Heart right ventricle (tissue), 16 donors: ENCODE results near the gene WDFY4. TPM values are rescaled to one million over a fixed set of nuclear protein-coding genes. Genes with fewer than 3 reads are reported as not detected.

Experiments used
- ATAC-seq, 8 donors: fragments of 200-7000 bp; cut with Tn5 transposase; one replicate each; pipeline ENCODE4 v1.9.1; 2020; ENCODE audit warnings: mild to moderate bottlenecking in 8 of 8, moderate library complexity in 8 of 8, moderate number of reproducible peaks in 1 of 8
- DNase-seq, 2 donors: peaks; one replicate each; pipeline ENCODE4 v3.0.0-alpha.2; 2020
- H3K27ac ChIP-seq, 10 donors: fragments of 200-600 bp; sonication (generic) in 2 of 10; one replicate each; pipeline versions ENCODE4 v1.5.0 to v1.8.0; 2020 to 2022; ENCODE audit warnings: mild to moderate bottlenecking in 3 of 10
- H3K27me3 ChIP-seq, 7 donors: fragments of 200-600 bp; one replicate each; pipeline ENCODE4 v1.8.0; 2021 to 2022; ENCODE audit warnings: mild to moderate bottlenecking in 2 of 7
- H3K36me3 ChIP-seq, 9 donors: fragments of 200-600 bp; sonication (generic) in 1 of 9; one replicate each; pipeline versions ENCODE4 v1.5.0 to v1.8.0; 2020 to 2022; ENCODE audit warnings: mild to moderate bottlenecking in 2 of 9
- H3K4me1 ChIP-seq, 9 donors: fragments of 200-600 bp; sonication (generic) in 1 of 9; one replicate each; pipeline versions ENCODE4 v1.5.0 to v1.8.0; 2020 to 2022; ENCODE audit warnings: mild to moderate bottlenecking in 4 of 9
- H3K4me3 ChIP-seq, 10 donors: fragments of 200-600 bp; sonication (generic) in 2 of 10; one replicate each; pipeline versions ENCODE4 v1.5.0 to v1.8.0; 2020 to 2022; ENCODE audit warnings: mild to moderate bottlenecking in 7 of 10, moderate library complexity in 2 of 10
- H3K9me3 ChIP-seq, 11 donors: fragments of 200-600 bp in 10 of 11; sonication (generic) in 2 of 11; one replicate each; pipeline versions ENCODE4 v1.5.0 to v1.8.0; 2013 to 2022; ENCODE audit warnings: mild to moderate bottlenecking in 2 of 11, control low read depth in 1 of 11, moderate library complexity in 1 of 11
- WGBS, 2 donors: extraction: QIAGEN DNeasy Blood & Tissue Kit; methylation state at CpG; one replicate each; pipeline ENCODE4 v1.1.7; 2013; ENCODE audit warnings: inconsistent platforms in 1 of 2; 5-methylcytosine and 5-hydroxymethylcytosine counted together
- intact Hi-C, 10 donors: fragments of 100-400 bp; cut with DNase I; formaldehyde crosslinking; loops; one replicate each; pipeline versions ENCODE4 v1.11.1 to v1.14.2; 2022
- polyA plus RNA-seq, 2 donors: library from polyadenylated mRNA; stranded (reverse); fragments of 200-250 nt; gene quantifications; one replicate each; pipeline ENCODE4 v1.2.3, GENCODE V29; 2013
- total RNA-seq, 10 donors: library from RNA; stranded (reverse); fragmentation: NEBNext Ultra II Directional in 3 of 10; extraction: Animal tissue kit (Norgen Biotek cat#: 25700) in 3 of 10; gene quantifications; one replicate each; pipeline versions ENCODE4 v1.2.1 to v1.2.4, GENCODE V29; 2021 to 2023
- TF ChIP-seq, protein P1 (sequence below), 9 donors: fragments of 200-600 bp; sonication (generic) in 2 of 9; IDR thresholded peaks; one replicate each; pipeline versions ENCODE4 v1.5.0 to v1.8.0; 2021 to 2022; ENCODE audit warnings: antibody characterized with exemption in 9 of 9, mild to moderate bottlenecking in 5 of 9, moderate library complexity in 1 of 9
- donor health status: Arrhythmogenic right ventricular cardiomyopathy.
- donor health status: ischemic (EF 13 %, LVEDD 7.1; RV severe dilation, severe dysfunction).
- donor health status: healthy with polysubstance abuse.
- donor health status: DM: no; HTN: yes; CAD: no.
- donor health status: DM: no; HTN: no; CAD: no.
- donor health status: ischemic (EF 25% LVEDD 6.9; RV normal size, moderate dysfunction).
- donor health status: ischemic (EF 25% LVEDD 5.7; RV mildly dilated, moderate dysfunction).
- donor health status: healthy.
- donor health status: DM: yes; HTN: yes; CAD: no.
- donor health status: Ischemic cardiomyopathy.
- donor health status: ischemic (EF 35%, LVEDD 5.7; RV mildly dilated, moderate dysfunction).
- donor health status: nonischemic (EF 11% LVEDD 7.7; RV severe dilation, severe dysfunction).
- donor health status: DM: yes; HTN: yes; CAD: no.
- donor health status: PGD.
- donor health status: ischemic (EF 29% LVEDD 5.4; RV normal size, mild dysfunction).
- donor health status: nonischemic (EF 23%, LVEDD 6.1; RV moderate dilation, normal function).

WDFY4 gene
- total and polyA plus RNA-seq, 12 donors = 0.59 to 7.4 (median 0.92) TPM

GRCh38 chr10:48856855-48857254 lies 172.2 kb downstream of the WDFY4 start:
- Histone ChIP-seq H3K9me3 (peaks cover 0 to 16% (median 7%) of the 10 kb centered on the region in 11 donors), H3K4me1 (no peaks in the 10 kb centered on the region), H3K36me3 (no peaks in the 10 kb centered on the region), H3K27me3 (no peaks in the 10 kb centered on the region), H3K27ac (no peak overlapping the region), H3K4me3 (no peak overlapping the region)
- ATAC-seq (no peak), DNase-seq (no peak)
- intact Hi-C loops = no loop called here
- TF ChIP-seq, protein P1, sequence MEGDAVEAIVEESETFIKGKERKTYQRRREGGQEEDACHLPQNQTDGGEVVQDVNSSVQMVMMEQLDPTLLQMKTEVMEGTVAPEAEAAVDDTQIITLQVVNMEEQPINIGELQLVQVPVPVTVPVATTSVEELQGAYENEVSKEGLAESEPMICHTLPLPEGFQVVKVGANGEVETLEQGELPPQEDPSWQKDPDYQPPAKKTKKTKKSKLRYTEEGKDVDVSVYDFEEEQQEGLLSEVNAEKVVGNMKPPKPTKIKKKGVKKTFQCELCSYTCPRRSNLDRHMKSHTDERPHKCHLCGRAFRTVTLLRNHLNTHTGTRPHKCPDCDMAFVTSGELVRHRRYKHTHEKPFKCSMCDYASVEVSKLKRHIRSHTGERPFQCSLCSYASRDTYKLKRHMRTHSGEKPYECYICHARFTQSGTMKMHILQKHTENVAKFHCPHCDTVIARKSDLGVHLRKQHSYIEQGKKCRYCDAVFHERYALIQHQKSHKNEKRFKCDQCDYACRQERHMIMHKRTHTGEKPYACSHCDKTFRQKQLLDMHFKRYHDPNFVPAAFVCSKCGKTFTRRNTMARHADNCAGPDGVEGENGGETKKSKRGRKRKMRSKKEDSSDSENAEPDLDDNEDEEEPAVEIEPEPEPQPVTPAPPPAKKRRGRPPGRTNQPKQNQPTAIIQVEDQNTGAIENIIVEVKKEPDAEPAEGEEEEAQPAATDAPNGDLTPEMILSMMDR (IDR thresholded peaks at IDR 0.05) = no peak

GRCh38 chr10:48872234-48872633 lies 187.6 kb downstream of the WDFY4 start:
- Histone ChIP-seq H3K4me3 (no peak overlapping the region), H3K36me3 (peaks cover 0 to 3% (median 0%) of the 10 kb centered on the region in 9 donors), H3K27me3 (no peaks in the 10 kb centered on the region), H3K9me3 (no peaks in the 10 kb centered on the region), H3K4me1 (no peaks in the 10 kb centered on the region), H3K27ac (no peak overlapping the region)
- TF ChIP-seq, protein P1 (IDR thresholded peaks at IDR 0.05) = no peak
- intact Hi-C loops = no loop called here
- 79 to 85% methylated on average over 1 of the region's 1 CpG for WGBS, 2 donors
- DNase-seq (no peak), ATAC-seq (no peak)

GRCh38 chr10:48878091-48878490 lies 193.4 kb downstream of the WDFY4 start:
- Histone ChIP-seq H3K27ac (no peak overlapping the region), H3K9me3 (no peaks in the 10 kb centered on the region), H3K27me3 (peaks cover 0 to 3% (median 0%) of the 10 kb centered on the region in 7 donors), H3K36me3 (peaks cover 0 to 7% (median 0%) of the 10 kb centered on the region in 9 donors), H3K4me3 (no peak overlapping the region), H3K4me1 (no peaks in the 10 kb centered on the region)
- DNase-seq (no peak), ATAC-seq (no peak)
- intact Hi-C loops = no loop called here
- 89% methylated on average over 3 of the region's 3 CpGs for WGBS, 2 donors
- TF ChIP-seq, protein P1 (IDR thresholded peaks at IDR 0.05) = no peak

DNA sequence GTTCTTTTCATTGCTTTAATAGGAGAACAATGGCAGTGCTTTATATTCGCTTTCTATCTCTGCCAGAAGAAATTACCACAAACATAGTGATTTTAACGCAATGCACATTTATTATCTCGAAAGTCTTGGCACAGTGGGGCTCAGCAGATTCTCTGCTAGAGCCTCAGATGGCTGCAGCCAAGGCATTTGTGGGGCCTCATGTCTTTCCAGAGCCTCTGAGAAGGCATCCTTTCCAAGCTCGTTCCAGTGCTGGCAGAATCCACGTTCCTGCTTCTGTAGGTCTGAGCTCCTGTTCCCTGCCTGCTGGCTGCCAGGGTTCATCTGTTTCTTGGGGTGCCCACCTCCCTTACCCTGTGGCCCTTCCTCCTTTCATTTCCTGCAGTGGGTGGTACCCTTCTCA lies 194.8 kb downstream of the WDFY4 start:
- H3K4me1 ChIP-seq = no peaks in the 10 kb centered on the region
- no peak overlapping the region for H3K27ac ChIP-seq
- intact Hi-C loops = no loop called here
- H3K9me3 ChIP-seq = no peaks in the 10 kb centered on the region
- ATAC-seq (no peak), DNase-seq (no peak)
- peaks cover 0 to 7% (median 0%) of the 10 kb centered on the region in 9 donors for H3K36me3 ChIP-seq
- WGBS, 2 donors = 73 to 79% methylated on average over 5 of the region's 5 CpGs
- no peak overlapping the region for H3K4me3 ChIP-seq
- TF ChIP-seq, protein P1 (IDR thresholded peaks at IDR 0.05) = no peak
- peaks cover 0 to 3% (median 0%) of the 10 kb centered on the region in 7 donors for H3K27me3 ChIP-seq
